T-helper 1 cell treated with Interleukin-12 subunit alpha and Interleukin-12 subunit beta and Interleukin-4 antibody, amounts not matched to agents 30 ng/mL and 1 ng/mL, for 36 hours (primary cell): Measurements from ENCODE around the gene NUP42. TPM values are rescaled to one million over a fixed set of nuclear protein-coding genes. Genes with fewer than 3 reads are reported as not detected.
"Not testable (repeated sequence)": the region's sequence is repeated elsewhere in the genome, so short reads cannot be mapped to it uniquely, and the experiment has no call there.

Experiments used
- intact Hi-C: fragments of 100-400 bp; cut with micrococcal nuclease; formaldehyde crosslinking; loops from one replicate; pipeline ENCODE4 v1.15.1; 2024
- total RNA-seq: library from RNA; stranded (reverse); gene quantifications from 2 replicates; pipeline ENCODE4 v1.2.3, GENCODE V29; 2022

Gene NUP42
- total RNA-seq, 1 donor from 2014 or later: 44.2 TPM

- intact Hi-C loops: no loop called here
These were observed 18.5 kb downstream of the NUP42 start for GRCh38 chr7:23200331-23200730.

GRCh38 chr7:23204241-23204640 lies 22.4 kb downstream of the NUP42 start:
- intact Hi-C loops: no loop called here

DNA sequence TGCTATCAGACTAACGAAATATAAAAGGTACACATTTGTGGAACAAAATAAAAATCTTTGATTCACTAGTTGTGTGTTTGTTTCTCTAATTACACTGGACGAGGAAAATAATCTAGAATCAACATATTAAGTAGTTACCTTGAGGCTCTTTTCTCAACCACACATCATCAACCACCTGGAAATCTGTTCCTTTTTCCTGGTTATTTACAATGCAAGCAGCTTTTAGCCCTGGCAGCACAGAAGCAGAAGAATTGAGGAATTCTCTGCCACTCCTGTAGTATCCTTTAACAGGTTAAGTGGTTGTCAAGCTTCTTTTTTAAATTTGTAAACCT lies 23.7 kb downstream of the NUP42 start:
- intact Hi-C loops: no loop called here

DNA sequence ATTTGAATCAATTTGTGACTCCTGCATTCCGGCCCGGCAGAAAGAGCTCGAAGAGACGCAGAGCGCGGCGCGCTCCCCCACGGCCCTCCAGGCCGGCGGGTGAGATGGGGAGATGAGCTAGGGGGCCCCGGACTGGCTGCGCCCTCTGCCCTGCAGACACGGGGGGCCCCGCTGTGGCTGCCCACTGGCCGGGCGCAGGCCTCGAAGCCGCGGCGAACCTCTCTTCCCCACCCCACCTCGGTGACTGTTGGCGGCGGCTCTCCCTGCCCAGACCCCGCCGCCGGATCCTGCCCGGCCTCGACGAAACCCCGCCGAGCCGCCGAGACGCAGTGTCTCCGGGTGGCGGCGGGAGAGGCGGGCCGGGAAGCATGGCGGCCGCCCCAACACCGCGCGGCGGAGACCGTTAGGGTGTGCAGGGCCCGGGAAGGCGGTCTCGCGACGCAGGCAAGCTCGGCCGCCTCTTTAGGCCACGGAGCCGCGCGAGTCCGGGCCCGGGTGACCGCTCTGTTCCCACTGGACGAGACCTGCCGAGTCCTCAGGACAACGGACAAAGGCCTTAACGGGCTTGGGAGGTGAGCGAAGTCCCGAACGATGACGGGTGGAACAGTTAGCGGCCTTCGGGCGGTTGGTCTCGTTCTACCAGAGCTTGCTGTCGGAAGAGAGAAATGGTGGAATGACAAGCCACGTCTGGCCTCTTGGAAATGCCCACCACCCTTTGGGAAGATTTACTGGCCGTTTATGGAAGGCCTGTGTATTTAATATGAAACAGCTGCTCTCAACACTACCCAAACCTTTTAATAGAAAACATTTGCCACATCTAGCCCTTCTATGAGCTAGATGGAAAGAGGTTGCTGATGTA lies 24.3 kb downstream of the NUP42 start:
- intact Hi-C loops: no loop called here

- intact Hi-C loops: no loop called here
These were observed 25.2 kb downstream of the NUP42 start for GRCh38 chr7:23207021-23207420.

- intact Hi-C loops: no loop called here
These were observed 26.0 kb downstream of the NUP42 start for GRCh38 chr7:23207884-23208283.

DNA sequence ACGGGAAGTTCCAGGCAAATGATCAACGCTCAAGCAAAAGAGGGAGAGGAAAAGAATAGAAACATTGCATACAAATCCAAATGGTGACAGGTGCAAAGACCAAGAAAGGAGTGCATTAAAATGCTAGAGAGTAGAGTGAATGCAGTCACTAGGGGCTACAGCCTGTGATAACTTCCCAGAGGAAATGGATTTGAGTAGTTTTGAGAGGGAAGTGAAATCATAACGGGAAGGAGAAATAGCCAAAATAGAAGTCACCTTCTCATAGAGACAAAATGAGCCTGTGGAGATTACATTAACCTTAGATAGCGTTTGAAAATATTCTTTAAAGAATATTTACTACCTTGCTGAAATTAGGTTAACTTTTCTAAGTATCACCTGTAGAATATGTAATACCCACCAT lies 26.5 kb downstream of the NUP42 start:
- intact Hi-C loops: no loop called here

- intact Hi-C loops: no loop called here
These were observed 28.7 kb downstream of the NUP42 start for GRCh38 chr7:23210506-23210905.

DNA sequence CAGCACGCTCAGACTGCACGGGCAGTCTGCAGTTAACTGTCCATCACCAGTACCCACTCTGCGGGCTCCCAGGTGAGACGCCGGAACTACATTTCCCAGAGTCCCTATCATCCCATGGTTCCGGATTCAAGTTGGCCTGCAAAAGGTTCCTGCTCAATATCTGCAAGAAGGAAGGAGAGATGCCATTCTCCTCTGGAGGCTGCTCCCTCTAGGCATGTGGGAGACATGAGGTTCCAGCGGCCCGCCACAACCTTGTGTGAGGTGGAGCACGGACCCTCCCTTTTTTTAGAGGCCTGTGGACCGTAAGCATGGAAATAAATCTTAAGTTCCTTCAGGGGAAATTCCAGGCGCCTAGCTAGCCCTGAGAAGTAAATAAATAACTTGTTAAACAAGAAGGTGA lies 29.7 kb downstream of the NUP42 start:
- intact Hi-C loops: no loop called here

DNA sequence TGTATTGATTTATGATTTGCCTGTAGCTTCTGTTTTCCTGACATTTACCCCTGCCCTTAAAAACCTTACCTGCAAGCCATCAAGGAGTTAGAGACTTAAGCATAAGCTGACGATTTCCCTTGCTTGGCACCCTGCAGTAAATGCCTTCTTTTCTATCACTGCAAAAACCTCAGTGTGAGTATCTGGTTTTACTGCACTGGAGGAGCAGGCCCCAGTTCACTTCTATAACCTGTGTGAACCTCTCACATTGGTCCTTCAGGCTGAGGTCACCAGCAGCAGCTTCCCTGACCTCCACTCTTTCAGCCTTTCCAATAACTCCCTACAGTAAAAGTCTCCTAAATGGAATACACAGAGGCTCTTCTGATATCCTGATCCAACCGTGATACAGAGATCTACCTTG lies 30.5 kb downstream of the NUP42 start:
- intact Hi-C loops: no loop called here

DNA sequence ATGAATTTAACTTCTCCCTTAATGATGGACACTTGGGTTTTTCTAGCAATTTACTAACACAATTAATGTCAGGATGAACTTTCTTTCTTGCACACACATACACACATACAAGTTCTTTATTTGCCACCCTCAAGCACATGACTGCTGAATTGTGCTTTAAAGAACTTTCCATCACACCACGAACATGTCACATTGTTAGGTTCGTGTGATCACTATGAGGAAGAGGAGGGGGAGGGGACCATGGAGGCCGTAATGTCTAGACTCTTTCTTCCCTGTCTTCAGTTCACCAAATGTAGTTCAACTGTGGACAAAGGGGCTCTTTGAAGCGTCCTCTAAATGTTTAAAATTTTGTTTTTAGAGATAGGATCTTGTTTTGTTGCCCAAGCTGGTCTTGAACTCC lies 31.0 kb downstream of the NUP42 start:
- intact Hi-C loops: no loop called here

GRCh38 chr7:23213755-23214154 lies 31.9 kb downstream of the NUP42 start:
- intact Hi-C loops: no loop called here

- intact Hi-C loops: no loop called here
These were observed 32.6 kb downstream of the NUP42 start for GRCh38 chr7:23214423-23214822.

- intact Hi-C loops: no loop called here
These were observed 33.1 kb downstream of the NUP42 start for GRCh38 chr7:23214938-23215337.

GRCh38 chr7:23216021-23216420 lies 34.2 kb downstream of the NUP42 start:
- intact Hi-C loops: no loop called here

- intact Hi-C loops: no loop called here
These were observed 36.3 kb downstream of the NUP42 start for GRCh38 chr7:23218196-23218595.

DNA sequence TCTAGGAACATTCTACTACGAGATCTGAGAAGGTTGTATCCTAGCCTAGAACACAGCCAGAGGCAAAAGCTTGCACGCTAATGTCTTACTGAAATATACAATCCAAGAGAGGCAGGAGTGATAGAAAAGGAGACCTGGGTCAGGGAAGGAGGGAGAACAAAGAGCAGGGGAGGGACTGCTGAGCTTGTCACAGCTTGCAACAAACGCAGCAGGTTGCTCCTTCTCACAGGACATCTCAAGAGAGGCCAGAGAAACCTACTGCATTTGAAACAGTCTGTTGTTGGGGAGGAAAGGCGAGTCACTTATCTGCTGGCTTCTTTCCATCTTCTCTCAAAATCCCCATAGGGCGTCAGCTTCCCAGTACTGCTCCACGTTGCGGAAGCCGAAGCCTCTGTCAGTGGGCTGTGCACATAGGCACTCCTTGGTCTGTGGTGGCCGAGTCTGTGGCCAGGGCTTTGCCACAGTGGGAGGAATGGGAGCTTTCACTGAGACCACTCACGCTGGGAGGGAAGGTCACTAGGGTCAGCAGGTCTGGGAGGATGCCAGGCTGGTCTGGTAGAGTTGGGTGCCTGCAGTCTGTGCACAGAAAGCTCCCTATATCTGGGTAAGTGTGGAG lies 39.0 kb downstream of the NUP42 start:
- intact Hi-C loops: no loop called here

DNA sequence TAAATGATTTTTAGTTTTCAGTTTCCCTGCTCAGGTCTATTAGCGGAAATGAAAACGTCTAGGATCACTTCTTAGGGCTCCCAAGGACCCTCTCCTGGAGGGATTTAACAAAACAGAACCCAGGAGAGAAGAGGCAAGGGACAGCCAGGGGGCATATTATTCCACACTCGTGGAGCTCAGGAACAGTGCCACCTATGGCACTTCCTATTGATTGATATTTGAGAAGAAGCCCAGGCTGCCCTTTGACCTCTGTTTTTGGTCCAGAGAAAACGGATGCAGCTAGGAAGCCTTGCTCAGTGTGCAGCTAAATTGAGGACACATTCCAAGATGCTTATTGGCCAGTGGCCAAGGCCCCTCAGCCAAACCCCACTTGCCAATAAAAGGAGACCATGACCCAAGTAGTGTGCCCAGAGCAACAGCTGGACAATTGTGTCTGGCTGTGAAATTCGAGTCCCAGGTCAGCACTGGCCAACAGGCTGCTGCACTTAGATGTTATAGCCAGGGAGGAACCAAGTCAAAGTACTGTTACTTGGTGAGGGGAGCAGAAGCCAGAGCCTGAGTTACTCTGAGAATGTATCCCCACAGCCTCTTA lies 40.7 kb downstream of the NUP42 start:
- intact Hi-C loops: no loop called here

GRCh38 chr7:23224364-23224763 lies 42.5 kb downstream of the NUP42 start:
- intact Hi-C loops: not testable (repeated sequence)

GRCh38 chr7:23226844-23227450 lies 45.1 kb downstream of the NUP42 start:
- intact Hi-C loops: no loop called here

DNA sequence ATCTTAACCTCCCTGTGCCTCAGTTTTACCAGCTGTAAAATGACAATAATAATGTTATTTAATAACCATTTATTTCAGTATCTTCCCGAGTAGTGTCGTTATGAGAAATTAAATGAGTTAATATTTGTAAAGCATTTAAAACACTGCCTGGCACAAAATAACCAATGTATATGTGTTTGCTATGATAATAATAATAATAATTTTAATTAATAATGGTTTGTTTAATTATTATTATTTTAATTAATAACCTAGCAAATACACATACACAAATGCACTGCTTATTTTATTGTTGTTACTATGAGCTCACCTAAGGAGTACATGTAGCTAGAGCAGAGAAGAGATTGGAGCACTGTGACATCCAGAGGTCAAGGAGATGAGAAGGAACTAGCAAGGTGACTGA lies 46.6 kb downstream of the NUP42 start:
- intact Hi-C loops: no loop called here

GRCh38 chr7:23230641-23231101 lies 48.8 kb downstream of the NUP42 start:
- intact Hi-C loops: no loop called here
